ENCODE data around the gene THRB.

The THRB gene

GRCh38 chr3:24504772-24505171 is 10.1 kb upstream of the THRB start:
- no peak for TF ChIP-seq CTCF (IDR thresholded peaks at IDR 0.05; ENCODE audit: extremely low read depth, missing control alignments)
- DNase-seq (ENCODE audit: low spot score): no peak

- no peak for TF ChIP-seq CTCF (IDR thresholded peaks at IDR 0.05; ENCODE audit: extremely low read depth, missing control alignments)
- DNase-seq (ENCODE audit: low spot score): peak; percentile 35
Measured at GRCh38 chr3:24503616-24504113, 9.0 kb upstream of the THRB start.

GRCh38 chr3:24502690-24503089 is 8.0 kb upstream of the THRB start:
- no peak for DNase-seq (ENCODE audit: low spot score)
- TF ChIP-seq CTCF (IDR thresholded peaks at IDR 0.05; ENCODE audit: extremely low read depth, missing control alignments): no peak

GRCh38 chr3:24500806-24501205 is 6.2 kb upstream of the THRB start:
- no peak for DNase-seq (ENCODE audit: low spot score)
- no peak for TF ChIP-seq CTCF (IDR thresholded peaks at IDR 0.05; ENCODE audit: extremely low read depth, missing control alignments)

GRCh38 chr3:24499991-24500390 is 5.3 kb upstream of the THRB start:
- no peak for DNase-seq (ENCODE audit: low spot score)
- no peak for TF ChIP-seq CTCF (IDR thresholded peaks at IDR 0.05; ENCODE audit: extremely low read depth, missing control alignments)

- no peak for DNase-seq (ENCODE audit: low spot score)
- no peak for TF ChIP-seq CTCF (IDR thresholded peaks at IDR 0.05; ENCODE audit: extremely low read depth, missing control alignments)
Measured at GRCh38 chr3:24498796-24499195, 4.1 kb upstream of the THRB start.

- no peak for TF ChIP-seq CTCF (IDR thresholded peaks at IDR 0.05; ENCODE audit: extremely low read depth, missing control alignments)
- DNase-seq (ENCODE audit: low spot score): no peak
Measured at GRCh38 chr3:24498391-24498790, 3.7 kb upstream of the THRB start.

All from GM20000 (cell line).